Measurements from ENCODE around the gene TWIST2.

DNA sequence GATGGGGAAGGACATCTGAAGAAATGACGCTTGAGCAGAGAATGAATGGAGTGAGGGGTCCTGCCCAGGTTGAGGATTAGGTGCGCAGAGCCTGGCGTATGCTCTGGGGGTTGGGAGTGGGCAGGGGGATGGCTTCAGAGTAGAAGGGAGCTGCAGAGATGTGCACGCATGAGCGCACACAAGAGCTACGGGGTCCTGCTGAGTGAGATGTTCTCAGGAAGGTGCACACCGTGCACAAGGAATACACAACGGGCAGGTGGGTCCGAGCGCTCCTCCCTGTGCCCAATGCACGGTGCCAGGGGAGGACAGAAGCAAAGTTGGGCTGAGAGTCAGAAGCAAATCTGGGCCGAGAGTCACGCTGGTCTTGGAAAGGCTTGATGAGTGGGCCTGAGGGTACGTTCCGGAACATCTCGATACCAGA lies 25.5 kb downstream of the TWIST2 start:
- TF ChIP-seq, protein P1, sequence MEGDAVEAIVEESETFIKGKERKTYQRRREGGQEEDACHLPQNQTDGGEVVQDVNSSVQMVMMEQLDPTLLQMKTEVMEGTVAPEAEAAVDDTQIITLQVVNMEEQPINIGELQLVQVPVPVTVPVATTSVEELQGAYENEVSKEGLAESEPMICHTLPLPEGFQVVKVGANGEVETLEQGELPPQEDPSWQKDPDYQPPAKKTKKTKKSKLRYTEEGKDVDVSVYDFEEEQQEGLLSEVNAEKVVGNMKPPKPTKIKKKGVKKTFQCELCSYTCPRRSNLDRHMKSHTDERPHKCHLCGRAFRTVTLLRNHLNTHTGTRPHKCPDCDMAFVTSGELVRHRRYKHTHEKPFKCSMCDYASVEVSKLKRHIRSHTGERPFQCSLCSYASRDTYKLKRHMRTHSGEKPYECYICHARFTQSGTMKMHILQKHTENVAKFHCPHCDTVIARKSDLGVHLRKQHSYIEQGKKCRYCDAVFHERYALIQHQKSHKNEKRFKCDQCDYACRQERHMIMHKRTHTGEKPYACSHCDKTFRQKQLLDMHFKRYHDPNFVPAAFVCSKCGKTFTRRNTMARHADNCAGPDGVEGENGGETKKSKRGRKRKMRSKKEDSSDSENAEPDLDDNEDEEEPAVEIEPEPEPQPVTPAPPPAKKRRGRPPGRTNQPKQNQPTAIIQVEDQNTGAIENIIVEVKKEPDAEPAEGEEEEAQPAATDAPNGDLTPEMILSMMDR (conservative IDR thresholded peaks at IDR 0.05) = no peak
- no peak for TF ChIP-seq EZH2 (IDR thresholded peaks at IDR 0.05; ENCODE audit: low read depth)
